K562 (cell line): Measurements from ENCODE around the gene AMIGO1.
A peak's percentile ranks its signal among the peaks of the same experiment; 100 is the strongest.

Experiments
- CREM ChIP-seq: IDR thresholded peaks from 2 replicates; pipeline ENCODE4 v1.6.1; 2014; ENCODE audit warnings: antibody characterized with exemption, low read depth
- EZH2 ChIP-seq: IDR thresholded peaks from 2 replicates; pipeline ENCODE4 v1.6.1; 2012; ENCODE audit warnings: low read depth, mild to moderate bottlenecking, inconsistent platforms, low read length, borderline replicate concordance
- POU5F1 ChIP-seq: fragments of 150-350 bp; IDR thresholded peaks from 2 replicates; pipeline ENCODE4 v1.6.1; 2014; ENCODE audit warnings: borderline replicate concordance, low read length, low read depth, mild to moderate bottlenecking; ENCODE audit not compliant: partially characterized antibody
- ZNF232 ChIP-seq: sonication (generic); formaldehyde crosslinking; IDR thresholded peaks from 2 replicates; pipeline ENCODE4 v1.8.0; 2022; ENCODE audit warnings: mild to moderate bottlenecking, missing genetic modification reagents
- ZNF592 ChIP-seq: fragments of 450-650 bp; IDR thresholded peaks from 2 replicates; pipeline ENCODE4 v1.6.1; 2017; ENCODE audit warnings: antibody characterized with exemption, mild to moderate bottlenecking
- TF ChIP-seq, protein P1 (sequence below): fragments of 450-650 bp; IDR thresholded peaks from one replicate; pipeline ENCODE4 v1.6.1; 2018; ENCODE audit warnings: mild to moderate bottlenecking, moderate library complexity; ENCODE audit not compliant: partially characterized antibody

GRCh38 chr1:109557520-109557919, 48.0 kb upstream of the AMIGO1 start:
- TF ChIP-seq POU5F1 (no peak), ZNF232 (CRISPR knock-in tag) (no peak), EZH2 (no peak), CREM (no peak), ZNF592 (0 out of 2 replicates have a peak, but pooled peaks have one; percentile 34)
- TF ChIP-seq, protein P1, sequence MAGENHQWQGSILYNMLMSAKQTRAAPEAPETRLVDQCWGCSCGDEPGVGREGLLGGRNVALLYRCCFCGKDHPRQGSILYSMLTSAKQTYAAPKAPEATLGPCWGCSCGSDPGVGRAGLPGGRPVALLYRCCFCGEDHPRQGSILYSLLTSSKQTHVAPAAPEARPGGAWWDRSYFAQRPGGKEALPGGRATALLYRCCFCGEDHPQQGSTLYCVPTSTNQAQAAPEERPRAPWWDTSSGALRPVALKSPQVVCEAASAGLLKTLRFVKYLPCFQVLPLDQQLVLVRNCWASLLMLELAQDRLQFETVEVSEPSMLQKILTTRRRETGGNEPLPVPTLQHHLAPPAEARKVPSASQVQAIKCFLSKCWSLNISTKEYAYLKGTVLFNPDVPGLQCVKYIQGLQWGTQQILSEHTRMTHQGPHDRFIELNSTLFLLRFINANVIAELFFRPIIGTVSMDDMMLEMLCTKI: no peak
